OCI-LY3 (cell line): ENCODE data around the gene ALG8.

Source experiments
- EZH2phosphoT487 ChIP-seq: fragments of 200-600 bp; shearing (Covaris generic); IDR thresholded peaks from 2 replicates; pipeline ENCODE4 v1.6.1; 2018; ENCODE audit warnings: antibody characterized with exemption, mixed run types, low read depth
- TF ChIP-seq, protein P1 (sequence below): fragments of 200-600, 300-600 bp; sonication (generic); IDR thresholded peaks from 2 replicates; pipeline ENCODE4 v1.5.1; 2014; ENCODE audit warnings: antibody characterized with exemption, low read length, low read depth

GRCh38 chr11:78061088-78061920 is 78.1 kb downstream of the ALG8 start:
- TF ChIP-seq, protein P1, sequence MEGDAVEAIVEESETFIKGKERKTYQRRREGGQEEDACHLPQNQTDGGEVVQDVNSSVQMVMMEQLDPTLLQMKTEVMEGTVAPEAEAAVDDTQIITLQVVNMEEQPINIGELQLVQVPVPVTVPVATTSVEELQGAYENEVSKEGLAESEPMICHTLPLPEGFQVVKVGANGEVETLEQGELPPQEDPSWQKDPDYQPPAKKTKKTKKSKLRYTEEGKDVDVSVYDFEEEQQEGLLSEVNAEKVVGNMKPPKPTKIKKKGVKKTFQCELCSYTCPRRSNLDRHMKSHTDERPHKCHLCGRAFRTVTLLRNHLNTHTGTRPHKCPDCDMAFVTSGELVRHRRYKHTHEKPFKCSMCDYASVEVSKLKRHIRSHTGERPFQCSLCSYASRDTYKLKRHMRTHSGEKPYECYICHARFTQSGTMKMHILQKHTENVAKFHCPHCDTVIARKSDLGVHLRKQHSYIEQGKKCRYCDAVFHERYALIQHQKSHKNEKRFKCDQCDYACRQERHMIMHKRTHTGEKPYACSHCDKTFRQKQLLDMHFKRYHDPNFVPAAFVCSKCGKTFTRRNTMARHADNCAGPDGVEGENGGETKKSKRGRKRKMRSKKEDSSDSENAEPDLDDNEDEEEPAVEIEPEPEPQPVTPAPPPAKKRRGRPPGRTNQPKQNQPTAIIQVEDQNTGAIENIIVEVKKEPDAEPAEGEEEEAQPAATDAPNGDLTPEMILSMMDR, result no peak
- no peak for TF ChIP-seq EZH2phosphoT487
